HepG2 (cell line): ENCODE data around the gene DAZAP1. TPM values are rescaled to one million over a fixed set of nuclear protein-coding genes. Genes with fewer than 3 reads are reported as not detected.

Source experiments
- AGO1 ChIP-seq: fragments of 200-400 bp; formaldehyde crosslinking; IDR thresholded peaks from 2 replicates; pipeline ENCODE4 v1.6.1; 2017; ENCODE audit warnings: mild to moderate bottlenecking, low read depth, low read length, moderate library complexity; ENCODE audit not compliant: poor library complexity, severe bottlenecking
- ATF4 ChIP-seq, 2 experiments: fragments of 450-650 bp in 1 of 2; sonication (generic) in 1 of 2; formaldehyde crosslinking; IDR thresholded peaks; 2 replicates each; pipeline versions ENCODE4 v1.5.0 to v1.8.0; 2020 to 2022; ENCODE audit warnings: mild to moderate bottlenecking in 1 of 2, missing genetic modification reagents in 1 of 2
- DPF2 ChIP-seq: sonication (generic); formaldehyde crosslinking; IDR thresholded peaks from 2 replicates; pipeline ENCODE4 v1.4.0; 2020; ENCODE audit warnings: mild to moderate bottlenecking, low read depth, missing genetic modification reagents, borderline replicate concordance
- FOXO1 ChIP-seq: sonication (generic); formaldehyde crosslinking; IDR thresholded peaks from 2 replicates; pipeline ENCODE4 v1.4.0; 2020; ENCODE audit warnings: missing genetic modification reagents
- HMG20A ChIP-seq: IDR thresholded peaks from 2 replicates; pipeline ENCODE4 v1.6.1; 2016; ENCODE audit warnings: borderline replicate concordance
- NCOA1 ChIP-seq: sonication (generic); formaldehyde crosslinking; IDR thresholded peaks from 2 replicates; pipeline ENCODE4 v1.9.0; 2021; ENCODE audit warnings: missing genetic modification reagents
- NFKBIZ ChIP-seq: IDR thresholded peaks from 2 replicates; pipeline ENCODE4 v1.6.1; 2018; ENCODE audit warnings: missing genetic modification reagents, missing compliant biosample characterization
- SALL1 ChIP-seq: sonication (generic); formaldehyde crosslinking; IDR thresholded peaks from 2 replicates; pipeline ENCODE4 v1.8.0; 2022; ENCODE audit warnings: mild to moderate bottlenecking, missing genetic modification reagents
- SCMH1 ChIP-seq: sonication (generic); formaldehyde crosslinking; IDR thresholded peaks from 2 replicates; pipeline ENCODE4 v1.9.0; 2021; ENCODE audit warnings: missing genetic modification reagents, mild to moderate bottlenecking, borderline replicate concordance
- SIX4 ChIP-seq: sonication (generic); formaldehyde crosslinking; IDR thresholded peaks from 2 replicates; pipeline ENCODE4 v1.4.0; 2020; ENCODE audit warnings: missing genetic modification reagents
- SMAD1 ChIP-seq: sonication (generic); formaldehyde crosslinking; IDR thresholded peaks from 2 replicates; pipeline ENCODE4 v1.4.0; 2020; ENCODE audit warnings: missing genetic modification reagents, low read depth, mild to moderate bottlenecking, borderline replicate concordance
- ZBTB42 ChIP-seq: sonication (generic); formaldehyde crosslinking; IDR thresholded peaks from 2 replicates; pipeline ENCODE4 v1.5.0; 2020; ENCODE audit warnings: mild to moderate bottlenecking, missing genetic modification reagents
- ZNF451 ChIP-seq: sonication (generic); formaldehyde crosslinking; IDR thresholded peaks from 2 replicates; pipeline ENCODE4 v1.5.0; 2020; ENCODE audit warnings: mild to moderate bottlenecking, missing genetic modification reagents
- ZNF605 ChIP-seq: sonication (generic); formaldehyde crosslinking; IDR thresholded peaks from 2 replicates; pipeline ENCODE4 v1.8.0; 2022; ENCODE audit warnings: mild to moderate bottlenecking, missing genetic modification reagents
- ZNF660 ChIP-seq: sonication (generic); formaldehyde crosslinking; IDR thresholded peaks from 2 replicates; pipeline ENCODE4 v1.5.1; 2020; ENCODE audit warnings: mild to moderate bottlenecking, low read depth, missing genetic modification reagents, borderline replicate concordance
- ZNF770 ChIP-seq: sonication (generic); formaldehyde crosslinking; IDR thresholded peaks from 2 replicates; pipeline ENCODE4 v1.5.0; 2020; ENCODE audit warnings: mild to moderate bottlenecking, missing genetic modification reagents
- ZNF790 ChIP-seq: sonication (generic); formaldehyde crosslinking; IDR thresholded peaks from 2 replicates; pipeline ENCODE4 v1.8.0; 2022; ENCODE audit warnings: missing genetic modification reagents, mild to moderate bottlenecking, borderline replicate concordance
- polyA plus RNA-seq, 8 experiments: library from polyadenylated mRNA; depleted of rRNA in 3 of 8; stranded (reverse) in 7 of 8; unstranded in 1 of 8; fragments of >200 nt; fragmentation: Illumina TruSeq in 4 of 8; extraction: Trizol in 4 of 8; gene quantifications; 2 replicates each; pipeline versions ENCODE4 v1.2.1 to v1.2.3, GENCODE V29; 2011 to 2016; ENCODE audit warnings: low read depth in 4 of 8, missing spikeins in 1 of 8, mixed read lengths in 1 of 8; ENCODE audit not compliant: insufficient read depth in 1 of 8
- total RNA-seq, 5 experiments: library from RNA; depleted of rRNA; stranded (reverse); fragments of >200 nt; fragmentation: Illumina TruSeq; extraction: Trizol; gene quantifications; 2 replicates each; pipeline ENCODE4 v1.2.3, GENCODE V29; 2016; ENCODE audit warnings: low read depth in 1 of 5
- TF ChIP-seq, protein P1 (sequence below): sonication (generic); formaldehyde crosslinking; conservative IDR thresholded peaks from 2 replicates; pipeline ENCODE4 v1.8.0; 2022; ENCODE audit warnings: mild to moderate bottlenecking, moderate library complexity, missing genetic modification reagents
- TF ChIP-seq, protein P2 (sequence below): sonication (generic); formaldehyde crosslinking; IDR thresholded peaks from 2 replicates; pipeline ENCODE4 v1.8.0; 2023; ENCODE audit warnings: mild to moderate bottlenecking, missing genetic modification reagents

DAZAP1 gene
- total and polyA plus RNA-seq, 2 of the 13 experiments (the other 11 are each of a cell fraction or from before 2014, with no cell fraction given), result 63.3 to 79.2 TPM

GRCh38 chr19:1383312-1384084 is 23.9 kb upstream of the DAZAP1 start, which contains the start of gene NDUFS7 (continued):
- TF ChIP-seq ZNF660 (no peak), ATF4 (CRISPR knock-in tag; IDR thresholded peaks at IDR 0.05) (peak in 1 of 2 experiments; percentile 85; a peak in 2 of 4 replicates), SALL1 (CRISPR knock-in tag) (peak; percentile 95), NCOA1 (CRISPR knock-in tag) (peak; percentile 98), SMAD1 (peak; percentile 97), ZBTB42 (CRISPR knock-in tag) (peak; percentile 73; the same call in 1 of the 2 replicates), DPF2 (CRISPR knock-in tag) (peak; percentile 62), ZNF605 (CRISPR knock-in tag) (peak; percentile 99), NFKBIZ (peak; percentile 93), SIX4 (no peak; the same call in 1 of the 2 replicates), ZNF451 (CRISPR knock-in tag) (peak; percentile 83), ZNF770 (peak; percentile 90), AGO1 (peak; percentile 92), SCMH1 (no peak), HMG20A (peak; percentile 13; the same call in 1 of the 2 replicates), FOXO1 (CRISPR knock-in tag) (peak; percentile 55), ZNF790 (peak; percentile 97)
- TF ChIP-seq, protein P1, sequence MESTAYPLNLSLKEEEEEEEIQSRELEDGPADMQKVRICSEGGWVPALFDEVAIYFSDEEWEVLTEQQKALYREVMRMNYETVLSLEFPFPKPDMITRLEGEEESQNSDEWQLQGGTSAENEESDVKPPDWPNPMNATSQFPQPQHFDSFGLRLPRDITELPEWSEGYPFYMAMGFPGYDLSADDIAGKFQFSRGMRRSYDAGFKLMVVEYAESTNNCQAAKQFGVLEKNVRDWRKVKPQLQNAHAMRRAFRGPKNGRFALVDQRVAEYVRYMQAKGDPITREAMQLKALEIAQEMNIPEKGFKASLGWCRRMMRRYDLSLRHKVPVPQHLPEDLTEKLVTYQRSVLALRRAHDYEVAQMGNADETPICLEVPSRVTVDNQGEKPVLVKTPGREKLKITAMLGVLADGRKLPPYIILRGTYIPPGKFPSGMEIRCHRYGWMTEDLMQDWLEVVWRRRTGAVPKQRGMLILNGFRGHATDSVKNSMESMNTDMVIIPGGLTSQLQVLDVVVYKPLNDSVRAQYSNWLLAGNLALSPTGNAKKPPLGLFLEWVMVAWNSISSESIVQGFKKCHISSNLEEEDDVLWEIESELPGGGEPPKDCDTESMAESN, result peak; percentile 99
- TF ChIP-seq, protein P2, sequence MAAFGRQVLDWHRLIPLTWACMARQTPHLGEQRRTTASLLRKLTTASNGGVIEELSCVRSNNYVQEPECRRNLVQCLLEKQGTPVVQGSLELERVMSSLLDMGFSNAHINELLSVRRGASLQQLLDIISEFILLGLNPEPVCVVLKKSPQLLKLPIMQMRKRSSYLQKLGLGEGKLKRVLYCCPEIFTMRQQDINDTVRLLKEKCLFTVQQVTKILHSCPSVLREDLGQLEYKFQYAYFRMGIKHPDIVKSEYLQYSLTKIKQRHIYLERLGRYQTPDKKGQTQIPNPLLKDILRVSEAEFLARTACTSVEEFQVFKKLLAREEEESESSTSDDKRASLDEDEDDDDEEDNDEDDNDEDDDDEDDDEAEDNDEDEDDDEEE (CRISPR knock-in tag), result peak; percentile 99
